ENCODE results near the gene NPL. TPM values are rescaled to one million over a fixed set of nuclear protein-coding genes. Genes with fewer than 3 reads are reported as not detected.

NPL gene
- total and polyA plus RNA-seq, 9 of the 15 experiments (the other 6 are each of a cell fraction or from before 2014, with no cell fraction given) = 9.9 to 22.3 (median 14.2) TPM

- no peak for TF ChIP-seq FOXO4 (CRISPR knock-in tag; IDR thresholded peaks at IDR 0.05)
- no peak for TF ChIP-seq ZNF224 (CRISPR knock-in tag; IDR thresholded peaks at IDR 0.05)
- no peak for TF ChIP-seq ZNF253 (CRISPR knock-in tag; conservative IDR thresholded peaks at IDR 0.05)
- TF ChIP-seq SLC30A9 (CRISPR knock-in tag; IDR thresholded peaks at IDR 0.05) = no peak
- TF ChIP-seq USF2 (CRISPR knock-in tag; IDR thresholded peaks at IDR 0.05) = peak; percentile 92
- TF ChIP-seq TCF7 (IDR thresholded peaks at IDR 0.05; ENCODE audit: borderline replicate concordance) = no peak
- TF ChIP-seq MTF1 (CRISPR knock-in tag; IDR thresholded peaks at IDR 0.05; ENCODE audit: borderline replicate concordance) = no peak
- peak; percentile 100 for TF ChIP-seq KAT7 (CRISPR knock-in tag; IDR thresholded peaks at IDR 0.05; ENCODE audit: borderline replicate concordance)
- TF ChIP-seq HNRNPK (IDR thresholded peaks at IDR 0.05; ENCODE audit: low read depth, low read length, poor library complexity, severe bottlenecking) = peak; percentile 43
- TF ChIP-seq MXI1 (IDR thresholded peaks at IDR 0.05; ENCODE audit: low read depth, low read length) = 0 out of 2 replicates have a peak, but pooled peaks have one; percentile 28
- no peak for TF ChIP-seq CREB3 (tag; conservative IDR thresholded peaks at IDR 0.05; ENCODE audit: low read depth)
- TF ChIP-seq E2F1 (CRISPR knock-in tag; IDR thresholded peaks at IDR 0.05) = peak; percentile 95
- TF ChIP-seq CHD1 (IDR thresholded peaks at IDR 0.05; ENCODE audit: low read length) = peak; percentile 86
- TF ChIP-seq ZNF175 (CRISPR knock-in tag; IDR thresholded peaks at IDR 0.05; ENCODE audit: low read depth) = no peak
- TF ChIP-seq ZNF57 (CRISPR knock-in tag; IDR thresholded peaks at IDR 0.05) = no peak
- TF ChIP-seq ATF3 (IDR thresholded peaks at IDR 0.05) = 0 out of 2 replicates have a peak, but pooled peaks have one; percentile 10
- peak; percentile 93 for TF ChIP-seq ATF3 (CRISPR knock-in tag; conservative IDR thresholded peaks at IDR 0.05)
- TF ChIP-seq ZNF778 (CRISPR knock-in tag; IDR thresholded peaks at IDR 0.05) = no peak
- TF ChIP-seq ETS1 (conservative IDR thresholded peaks at IDR 0.05; ENCODE audit: control insufficient read depth, low read depth, low read length) = no peak
- TF ChIP-seq RUNX1 (IDR thresholded peaks at IDR 0.05; ENCODE audit: low read depth) = no peak
These were observed 49.9 kb downstream of the NPL start, which contains the start of gene DHX9 (continued) for GRCh38 chr1:182839209-182840066.

Measured in K562 (cell line).